Keratinocyte (primary cell): ENCODE data around the gene CFAP61. TPM values are rescaled to one million over a fixed set of nuclear protein-coding genes. Genes with fewer than 3 reads are reported as not detected.

ENCODE experiments used
- DNase-seq: peaks from one replicate; pipeline ENCODE4 v3.0.0-alpha.2; 2011; ENCODE audit warnings: low read depth, missing footprints, low spot score
- FAIRE-seq: peaks from 2 replicates; lab custom pipeline; 2011; peaks lifted over from hg19 to GRCh38; lab: Jason Lieb, UNC
- H2AFZ ChIP-seq: 2 replicates; pipeline ENCODE4 v1.6.0; 2012; ENCODE audit warnings: low read length, control low read depth, inconsistent platforms; ENCODE audit not compliant: control insufficient read depth
- H3K27ac ChIP-seq: 2 replicates; pipeline ENCODE4 v1.5.1; 2011; ENCODE audit warnings: low read length; ENCODE audit not compliant: control insufficient read depth, insufficient read depth
- H3K27me3 ChIP-seq: 3 replicates; pipeline ENCODE4 v1.6.0; 2011; ENCODE audit warnings: low read length; ENCODE audit not compliant: control insufficient read depth, insufficient read depth; ENCODE audit errors: extremely low read depth
- H3K36me3 ChIP-seq, 2 experiments: 2 replicates in 1 of 2; 3 replicates in 1 of 2; pipeline ENCODE4 v1.5.1; 2011; ENCODE audit warnings: low read length in 2 of 2, mild to moderate bottlenecking in 1 of 2; ENCODE audit not compliant: control insufficient read depth in 2 of 2, insufficient read depth in 2 of 2; ENCODE audit errors: extremely low read depth in 1 of 2
- H3K4me1 ChIP-seq: 3 replicates; pipeline ENCODE4 v1.5.1; 2011; ENCODE audit warnings: low read length; ENCODE audit not compliant: control insufficient read depth, insufficient read depth; ENCODE audit errors: extremely low read depth
- H3K4me2 ChIP-seq: 3 replicates; pipeline ENCODE4 v1.6.0; 2011; ENCODE audit warnings: low read depth, low read length; ENCODE audit not compliant: control insufficient read depth, insufficient read depth; ENCODE audit errors: extremely low read depth
- H3K4me3 ChIP-seq, 3 experiments: fragments of 200-600 bp in 1 of 3; sonication (generic) in 1 of 3; 2 replicates in 2 of 3; 3 replicates in 1 of 3; pipeline ENCODE4 v1.5.1; 2011 to 2016; ENCODE audit warnings: low read length in 3 of 3, mild to moderate bottlenecking in 3 of 3, control low read depth in 2 of 3, inconsistent platforms in 1 of 3, low read depth in 1 of 3, mixed read lengths in 1 of 3, mixed run types in 1 of 3, moderate library complexity in 1 of 3; ENCODE audit not compliant: control insufficient read depth in 2 of 3, insufficient read depth in 2 of 3; ENCODE audit errors: extremely low read depth in 1 of 3
- H3K79me2 ChIP-seq: 2 replicates; pipeline ENCODE4 v1.6.0; 2012; ENCODE audit warnings: low read length; ENCODE audit not compliant: control insufficient read depth, insufficient read depth
- H3K9ac ChIP-seq: 3 replicates; pipeline ENCODE4 v1.6.0; 2011; ENCODE audit warnings: low read length; ENCODE audit not compliant: control insufficient read depth, insufficient read depth; ENCODE audit errors: extremely low read depth
- H3K9me1 ChIP-seq: 3 replicates; pipeline ENCODE4 v1.6.0; 2011; ENCODE audit warnings: low read length; ENCODE audit not compliant: control insufficient read depth, insufficient read depth; ENCODE audit errors: extremely low read depth
- H3K9me3 ChIP-seq: 2 replicates; pipeline ENCODE4 v1.5.1; 2012; ENCODE audit warnings: low read depth, low read length; ENCODE audit not compliant: control insufficient read depth
- H4K20me1 ChIP-seq: 3 replicates; pipeline ENCODE4 v1.6.0; 2011; ENCODE audit warnings: low read length; ENCODE audit not compliant: control insufficient read depth, insufficient read depth; ENCODE audit errors: extremely low read depth
- EZH2 ChIP-seq: IDR thresholded peaks from one replicate; pipeline ENCODE4 v1.6.1; 2012; ENCODE audit warnings: inconsistent platforms, mild to moderate bottlenecking, low read length, moderate library complexity
- dilution Hi-C: fragments of 300-500 bp; cut with MboI; formaldehyde crosslinking; loops from one replicate; pipeline ENCODE4 v1.7.0; 2020; ENCODE audit warnings: low sequenced_read_pairs; ENCODE audit not compliant: extremely low pct_ligation_motif_present
- polyA plus RNA-seq, 5 experiments: library from polyadenylated mRNA; depleted of rRNA in 3 of 5; stranded (reverse) in 3 of 5; stranded (forward) in 1 of 5; unstranded in 1 of 5; fragments of >200 nt; gene quantifications; 1 replicate in 1 of 5; 2 replicates in 3 of 5; 3 replicates in 1 of 5; pipeline versions ENCODE4 v1.2.1 to v1.2.3, GENCODE V29; 2011 to 2012; ENCODE audit warnings: missing spikeins in 2 of 5, low read depth in 1 of 5, low replicate concordance in 1 of 5
- TF ChIP-seq, protein P1 (sequence below), 3 experiments: IDR thresholded peaks in 1 of 3; conservative IDR thresholded peaks in 1 of 3; optimal IDR thresholded peaks in 1 of 3; 2 replicates in 2 of 3; 3 replicates in 1 of 3; pipeline versions ENCODE3 to v1.5.1; 2011; ENCODE audit warnings: low read length in 3 of 3, mild to moderate bottlenecking in 3 of 3, moderate library complexity in 2 of 3, control low read depth in 1 of 3, inconsistent platforms in 1 of 3; ENCODE audit not compliant: insufficient read depth in 2 of 3; ENCODE audit errors: extremely low read depth in 1 of 3

CFAP61 gene
- polyA plus RNA-seq, 1 donor (not counting 4 experiments of a cell fraction or from before 2014, with no cell fraction given): 0.25 TPM

DNA sequence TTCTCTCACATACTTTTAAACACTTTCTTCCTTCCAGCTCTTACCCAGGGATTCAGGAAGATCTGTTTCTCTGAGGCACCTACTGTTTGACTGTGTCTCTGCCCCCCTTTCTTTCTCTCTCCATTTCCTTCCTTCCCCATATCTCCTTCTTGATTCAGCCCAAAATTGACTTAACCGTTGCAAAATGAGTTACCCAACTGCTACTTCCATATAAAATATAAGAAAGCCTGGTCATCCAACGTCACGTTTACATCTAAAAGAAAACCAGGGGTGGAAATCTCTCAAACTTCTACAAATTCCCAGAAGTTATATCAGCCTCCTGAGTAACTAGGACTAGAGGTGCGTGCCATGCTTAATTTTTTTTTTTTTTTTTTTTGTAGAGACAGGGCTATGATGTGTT lies 220.4 kb downstream of the CFAP61 start:
- H3K79me2 ChIP-seq: no peaks in the 10 kb centered on the region
- no peak overlapping the region for H3K4me2 ChIP-seq
- no peaks in the 10 kb centered on the region for H3K4me1 ChIP-seq
- FAIRE-seq (no peak), DNase-seq (no peak)
- H3K4me3 ChIP-seq: no peak overlapping the region
- no peak overlapping the region for H2AFZ ChIP-seq
- dilution Hi-C loops: no loop called here
- H3K9me1 ChIP-seq: no peaks in the 10 kb centered on the region
- H3K9me3 ChIP-seq: no peaks in the 10 kb centered on the region
- no peak overlapping the region for H3K27ac ChIP-seq
- no peaks in the 10 kb centered on the region for H3K36me3 ChIP-seq
- H4K20me1 ChIP-seq: no peaks in the 10 kb centered on the region
- no peak for TF ChIP-seq EZH2
- TF ChIP-seq, protein P1, sequence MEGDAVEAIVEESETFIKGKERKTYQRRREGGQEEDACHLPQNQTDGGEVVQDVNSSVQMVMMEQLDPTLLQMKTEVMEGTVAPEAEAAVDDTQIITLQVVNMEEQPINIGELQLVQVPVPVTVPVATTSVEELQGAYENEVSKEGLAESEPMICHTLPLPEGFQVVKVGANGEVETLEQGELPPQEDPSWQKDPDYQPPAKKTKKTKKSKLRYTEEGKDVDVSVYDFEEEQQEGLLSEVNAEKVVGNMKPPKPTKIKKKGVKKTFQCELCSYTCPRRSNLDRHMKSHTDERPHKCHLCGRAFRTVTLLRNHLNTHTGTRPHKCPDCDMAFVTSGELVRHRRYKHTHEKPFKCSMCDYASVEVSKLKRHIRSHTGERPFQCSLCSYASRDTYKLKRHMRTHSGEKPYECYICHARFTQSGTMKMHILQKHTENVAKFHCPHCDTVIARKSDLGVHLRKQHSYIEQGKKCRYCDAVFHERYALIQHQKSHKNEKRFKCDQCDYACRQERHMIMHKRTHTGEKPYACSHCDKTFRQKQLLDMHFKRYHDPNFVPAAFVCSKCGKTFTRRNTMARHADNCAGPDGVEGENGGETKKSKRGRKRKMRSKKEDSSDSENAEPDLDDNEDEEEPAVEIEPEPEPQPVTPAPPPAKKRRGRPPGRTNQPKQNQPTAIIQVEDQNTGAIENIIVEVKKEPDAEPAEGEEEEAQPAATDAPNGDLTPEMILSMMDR (optimal IDR thresholded peaks at IDR 0.05 in 1 of 3, IDR thresholded peaks at IDR 0.05 in 1 of 3, conservative IDR thresholded peaks at IDR 0.05 in 1 of 3; ENCODE audit: extremely low read depth in 1 of 3, insufficient read depth in 2 of 3, low read length in 3 of 3): no peak
- H3K27me3 ChIP-seq: peaks cover 4% of the 10 kb centered on the region
- H3K9ac ChIP-seq: no peak overlapping the region

DNA sequence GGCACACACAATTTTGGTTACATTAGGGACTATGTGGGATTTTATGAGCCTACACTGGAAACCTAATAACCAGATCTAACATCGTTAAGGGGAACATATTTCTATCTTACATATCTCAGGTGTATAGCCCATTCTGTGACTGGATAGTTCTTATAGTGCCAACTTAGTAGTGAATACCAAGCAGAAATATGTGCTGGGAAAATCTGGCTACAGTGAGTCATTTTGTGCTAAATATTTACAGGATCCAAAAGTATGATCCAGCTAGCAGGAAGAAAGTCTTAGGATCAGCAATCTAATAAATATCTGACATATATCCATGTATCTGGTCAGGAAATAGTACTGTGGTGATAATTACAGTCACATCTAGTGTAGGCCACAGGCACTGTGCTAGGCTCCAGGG lies 221.0 kb downstream of the CFAP61 start:
- Histone ChIP-seq H3K4me3 (no peak overlapping the region), H3K79me2 (no peaks in the 10 kb centered on the region), H3K27ac (no peak overlapping the region), H3K9me1 (no peaks in the 10 kb centered on the region), H2AFZ (no peak overlapping the region), H3K36me3 (no peaks in the 10 kb centered on the region), H4K20me1 (no peaks in the 10 kb centered on the region), H3K27me3 (peaks cover 7% of the 10 kb centered on the region), H3K9me3 (no peaks in the 10 kb centered on the region), H3K4me1 (no peaks in the 10 kb centered on the region), H3K4me2 (no peak overlapping the region), H3K9ac (no peak overlapping the region)
- dilution Hi-C loops: no loop called here
- TF ChIP-seq, protein P1 (optimal IDR thresholded peaks at IDR 0.05 in 1 of 3, IDR thresholded peaks at IDR 0.05 in 1 of 3, conservative IDR thresholded peaks at IDR 0.05 in 1 of 3; ENCODE audit: extremely low read depth in 1 of 3, insufficient read depth in 2 of 3, low read length in 3 of 3): no peak
- no peak for TF ChIP-seq EZH2
- FAIRE-seq: no peak
- DNase-seq: no peak
